ENCODE measurements around the gene INA.

The INA gene

GRCh38 chr10:103273041-103273441 lies 3.9 kb upstream of the INA start:
- ChIA-PET POLR2A (no interaction called here), CTCF (interaction anchor here (1.4 kb wide), 1 partner anchor 14 kb away, joined by 4 read pairs; no protein-coding TSS in a partner anchor)
- TF ChIP-seq, protein P1, sequence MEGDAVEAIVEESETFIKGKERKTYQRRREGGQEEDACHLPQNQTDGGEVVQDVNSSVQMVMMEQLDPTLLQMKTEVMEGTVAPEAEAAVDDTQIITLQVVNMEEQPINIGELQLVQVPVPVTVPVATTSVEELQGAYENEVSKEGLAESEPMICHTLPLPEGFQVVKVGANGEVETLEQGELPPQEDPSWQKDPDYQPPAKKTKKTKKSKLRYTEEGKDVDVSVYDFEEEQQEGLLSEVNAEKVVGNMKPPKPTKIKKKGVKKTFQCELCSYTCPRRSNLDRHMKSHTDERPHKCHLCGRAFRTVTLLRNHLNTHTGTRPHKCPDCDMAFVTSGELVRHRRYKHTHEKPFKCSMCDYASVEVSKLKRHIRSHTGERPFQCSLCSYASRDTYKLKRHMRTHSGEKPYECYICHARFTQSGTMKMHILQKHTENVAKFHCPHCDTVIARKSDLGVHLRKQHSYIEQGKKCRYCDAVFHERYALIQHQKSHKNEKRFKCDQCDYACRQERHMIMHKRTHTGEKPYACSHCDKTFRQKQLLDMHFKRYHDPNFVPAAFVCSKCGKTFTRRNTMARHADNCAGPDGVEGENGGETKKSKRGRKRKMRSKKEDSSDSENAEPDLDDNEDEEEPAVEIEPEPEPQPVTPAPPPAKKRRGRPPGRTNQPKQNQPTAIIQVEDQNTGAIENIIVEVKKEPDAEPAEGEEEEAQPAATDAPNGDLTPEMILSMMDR (IDR thresholded peaks at IDR 0.05; ENCODE audit: control extremely low read depth, extremely low read depth, low read depth, missing control alignments) = no peak
- no peak for DNase-seq (ENCODE audit: extremely low spot score)

- TF ChIP-seq, protein P1 (IDR thresholded peaks at IDR 0.05; ENCODE audit: control extremely low read depth, extremely low read depth, low read depth, missing control alignments) = no peak
- CTCF ChIA-PET = interaction anchor here (1.7 kb wide), 1 partner anchor 32 kb away, joined by 3 read pairs; no protein-coding TSS in a partner anchor
- POLR2A ChIA-PET = no interaction called here
- DNase-seq (ENCODE audit: extremely low spot score) = no peak
Observed at GRCh38 chr10:103276251-103276895, 565 bp upstream of the INA start.

- no peak for DNase-seq (ENCODE audit: extremely low spot score)
- TF ChIP-seq, protein P1 (IDR thresholded peaks at IDR 0.05; ENCODE audit: control extremely low read depth, extremely low read depth, low read depth, missing control alignments) = no peak
- POLR2A ChIA-PET = interaction anchor here (0.6 kb wide), 1 partner anchor 209 kb away, joined by 4 read pairs; no protein-coding TSS in a partner anchor
- CTCF ChIA-PET = interaction anchor here (1.7 kb wide), 2 partner anchors 12 to 33 kb away, joined by 3 to 6 read pairs; no protein-coding TSS in a partner anchor
Observed at GRCh38 chr10:103277713-103278536, 987 bp downstream of the INA start.

DNA sequence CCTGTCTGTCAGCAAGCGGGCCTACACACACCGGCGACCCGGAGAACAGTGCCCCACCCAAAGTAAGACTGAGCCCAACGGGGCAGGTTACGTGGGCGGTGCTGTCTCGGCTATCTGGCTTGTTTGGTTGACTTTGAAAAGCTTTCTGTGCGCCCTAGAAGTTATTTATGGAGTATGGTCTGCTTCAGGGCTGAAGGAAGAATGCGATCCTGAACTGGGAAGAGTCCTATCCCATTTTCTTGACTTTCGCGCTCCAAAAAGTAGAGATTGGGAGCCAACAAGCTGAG lies 1.5 kb downstream of the INA start:
- ChIA-PET CTCF (interaction anchor here (1.7 kb wide), 1 partner anchor 12 kb away, joined by 6 read pairs; no protein-coding TSS in a partner anchor), POLR2A (interaction anchor here (0.6 kb wide), 2 partner anchors 209 to 219 kb away, joined by 4 read pairs; no protein-coding TSS in a partner anchor)
- TF ChIP-seq, protein P1 (IDR thresholded peaks at IDR 0.05; ENCODE audit: control extremely low read depth, extremely low read depth, low read depth, missing control alignments) = no peak
- no peak for DNase-seq (ENCODE audit: extremely low spot score)

DNA sequence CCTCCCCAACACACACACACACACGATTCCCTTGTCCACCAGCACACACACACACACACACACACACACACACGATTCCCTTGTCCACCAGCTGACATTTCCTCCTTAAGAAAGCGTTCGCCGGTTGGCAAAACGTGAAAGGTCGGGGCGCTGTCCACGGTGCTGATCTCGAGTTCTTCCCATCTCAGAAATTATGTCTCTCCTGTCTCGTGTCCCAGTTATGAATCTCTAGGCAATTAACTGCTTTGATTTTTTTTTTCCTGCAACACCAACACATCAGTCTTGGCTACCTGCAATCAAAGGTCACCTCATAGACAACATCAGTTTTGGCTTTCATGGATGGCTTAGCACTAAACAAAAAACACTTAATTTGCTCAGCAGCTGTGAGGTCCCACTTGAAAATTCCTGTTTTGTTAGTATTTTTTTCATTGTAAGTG lies 1.9 kb downstream of the INA start:
- CTCF ChIA-PET = interaction anchor here (1.2 to 1.7 kb wide), 3 partner anchors 11 to 209 kb away, joined by 3 to 6 read pairs (median 5); no protein-coding TSS in a partner anchor
- POLR2A ChIA-PET = interaction anchor here (0.6 kb wide), 2 partner anchors 209 to 219 kb away, joined by 4 read pairs; no protein-coding TSS in a partner anchor
- TF ChIP-seq, protein P1 (IDR thresholded peaks at IDR 0.05; ENCODE audit: control extremely low read depth, extremely low read depth, low read depth, missing control alignments) = no peak
- DNase-seq (ENCODE audit: extremely low spot score) = peak; percentile 61

- CTCF ChIA-PET = interaction anchor here (1.2 to 1.3 kb wide), 2 partner anchors 31 to 210 kb away, joined by 3 to 5 read pairs; no protein-coding TSS in a partner anchor
- POLR2A ChIA-PET = no interaction called here
- no peak for DNase-seq (ENCODE audit: extremely low spot score)
- TF ChIP-seq, protein P1 (IDR thresholded peaks at IDR 0.05; ENCODE audit: control extremely low read depth, extremely low read depth, low read depth, missing control alignments) = no peak
Observed at GRCh38 chr10:103280031-103280430, 3.1 kb downstream of the INA start.

Data from GM10248 (cell line).